CD4-positive, alpha-beta T cell treated with Interleukin-15 for 1 hour (primary cell): ENCODE data around the gene NRBF2.
"Not testable (repeated sequence)": the region's sequence is repeated elsewhere in the genome, so short reads cannot be mapped to it uniquely, and the experiment has no call there.

Source experiments
- DNase-seq: peaks from one replicate; pipeline ENCODE4 v3.0.0-alpha.2; 2020

Gene NRBF2

DNA sequence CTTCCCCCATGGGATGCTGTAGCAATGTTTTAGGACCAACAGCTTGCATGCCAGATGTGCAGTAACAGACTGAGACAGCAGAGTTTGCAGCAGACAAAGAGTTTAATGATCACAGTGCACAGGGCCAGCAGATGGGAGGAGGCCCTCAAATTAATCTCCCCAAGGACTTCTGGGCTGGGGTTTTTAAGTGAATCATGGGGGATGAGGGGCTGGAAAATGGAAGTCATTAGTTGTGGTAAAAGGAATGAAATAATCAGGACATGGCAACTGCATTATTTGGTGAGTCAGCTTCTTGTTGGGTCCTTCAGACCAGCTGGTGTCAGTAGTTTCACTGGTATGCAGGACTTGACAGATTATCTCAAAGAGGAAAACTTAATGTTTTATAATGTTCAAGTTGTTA lies 12.6 kb upstream of the NRBF2 start:
- DNase-seq: no peak

DNA sequence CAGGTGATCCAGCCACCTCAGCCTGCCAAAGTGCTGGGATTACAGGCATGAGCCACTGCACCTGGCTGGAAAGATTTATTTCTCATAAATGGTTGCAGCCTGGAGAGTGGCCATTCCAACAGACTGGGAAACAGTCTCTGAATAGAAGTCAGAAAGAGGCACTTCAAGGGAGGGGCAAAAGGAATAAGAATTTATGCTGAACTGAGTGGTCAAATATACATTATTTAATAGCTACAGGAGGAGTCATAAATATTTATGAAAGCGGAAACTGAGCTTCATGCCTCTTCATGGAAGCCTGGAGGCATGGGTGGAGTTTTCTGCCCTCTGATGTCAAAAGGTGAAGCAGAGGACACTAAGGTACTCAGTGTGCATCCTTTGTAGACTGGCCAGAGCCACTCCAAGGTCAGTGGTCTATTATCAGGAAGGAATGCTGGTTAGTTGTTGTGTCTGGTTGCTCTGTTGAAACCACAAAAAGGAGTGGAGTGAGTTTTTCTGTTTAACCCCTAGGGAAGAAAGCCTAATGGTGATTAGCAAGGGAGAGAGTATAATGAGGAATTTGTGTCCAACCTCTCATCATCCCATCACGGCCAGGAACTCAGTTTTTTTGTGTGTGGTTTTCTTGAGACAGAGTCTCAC lies 9.3 kb upstream of the NRBF2 start:
- no peak for DNase-seq

DNA sequence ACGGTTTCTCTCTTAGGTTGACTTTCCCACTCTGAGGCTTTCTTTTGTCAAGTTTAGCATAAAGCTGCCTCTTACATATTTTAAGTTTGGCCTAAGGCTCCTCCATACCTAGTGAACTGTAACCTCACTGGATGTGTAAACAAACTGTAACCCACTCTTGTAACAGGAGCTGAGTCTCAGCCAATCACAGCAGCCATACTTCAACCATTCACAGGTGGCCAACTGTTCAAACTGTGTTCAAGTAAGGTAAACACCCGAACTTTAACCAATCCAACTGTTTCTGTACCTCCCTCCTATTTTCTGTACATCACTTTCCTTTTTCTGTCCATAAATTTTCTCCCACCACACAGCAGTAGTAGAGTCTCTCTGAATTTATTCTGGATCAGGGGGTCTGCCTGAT lies 7.7 kb upstream of the NRBF2 start:
- DNase-seq: no peak

DNA sequence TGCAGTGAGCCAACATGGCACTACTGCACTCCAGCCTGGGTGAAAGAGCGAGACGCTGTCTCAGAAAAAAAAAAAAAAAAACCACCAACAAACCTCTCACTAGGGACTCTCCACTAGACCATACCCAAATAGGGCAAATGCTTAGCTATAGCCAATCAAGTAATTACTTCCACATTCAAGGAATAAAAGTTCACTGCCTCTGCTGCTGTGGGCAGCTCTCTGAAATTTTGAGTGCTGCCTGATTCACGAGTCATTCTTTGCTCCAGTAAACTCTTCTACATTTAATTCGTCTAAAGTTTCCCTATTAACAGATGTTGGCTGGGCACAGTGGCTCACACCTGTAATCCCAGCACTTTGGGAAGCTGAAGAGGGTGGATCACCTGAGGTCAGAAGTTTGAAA lies 4.7 kb upstream of the NRBF2 start:
- no peak for DNase-seq

DNA sequence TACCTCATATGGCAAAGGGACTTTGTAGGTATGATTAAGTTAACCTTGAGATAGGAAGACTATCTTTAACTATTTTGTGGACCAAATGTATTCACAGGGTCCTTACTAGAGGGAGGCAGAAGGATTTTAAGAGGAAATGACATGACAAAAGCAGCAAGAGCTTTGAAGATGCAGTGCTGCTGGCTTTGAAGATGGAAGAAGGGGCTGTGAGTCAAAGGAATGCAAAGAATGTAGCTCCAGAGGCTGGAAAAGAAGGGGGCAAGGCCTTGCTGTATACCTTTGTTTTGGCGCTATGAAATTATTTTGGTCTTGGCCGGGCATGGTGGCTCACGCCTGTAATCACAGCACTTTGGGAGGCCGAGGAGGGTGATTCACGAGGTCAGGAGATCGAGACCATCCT lies 3.2 kb upstream of the NRBF2 start:
- no peak for DNase-seq

DNA sequence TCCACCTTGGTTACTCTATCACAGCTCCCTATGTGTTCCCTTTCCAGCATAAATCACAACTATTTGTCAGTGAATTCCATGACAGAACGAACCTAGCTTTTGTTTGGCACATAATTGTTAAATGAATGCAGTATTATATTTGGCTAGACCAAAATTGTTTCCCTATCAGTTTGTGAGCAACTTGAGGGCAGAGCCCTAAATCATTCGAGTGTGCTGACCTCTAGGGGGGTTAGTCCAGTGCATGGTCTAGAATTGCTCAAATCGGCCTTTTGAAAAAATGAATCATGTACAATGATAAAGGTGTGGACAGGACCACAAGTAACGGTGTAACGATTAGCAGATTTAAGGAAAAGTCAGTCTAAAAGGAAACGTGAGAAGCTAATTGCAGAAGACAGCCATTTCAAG lies 475 bp upstream of the NRBF2 start:
- DNase-seq: no peak

DNA sequence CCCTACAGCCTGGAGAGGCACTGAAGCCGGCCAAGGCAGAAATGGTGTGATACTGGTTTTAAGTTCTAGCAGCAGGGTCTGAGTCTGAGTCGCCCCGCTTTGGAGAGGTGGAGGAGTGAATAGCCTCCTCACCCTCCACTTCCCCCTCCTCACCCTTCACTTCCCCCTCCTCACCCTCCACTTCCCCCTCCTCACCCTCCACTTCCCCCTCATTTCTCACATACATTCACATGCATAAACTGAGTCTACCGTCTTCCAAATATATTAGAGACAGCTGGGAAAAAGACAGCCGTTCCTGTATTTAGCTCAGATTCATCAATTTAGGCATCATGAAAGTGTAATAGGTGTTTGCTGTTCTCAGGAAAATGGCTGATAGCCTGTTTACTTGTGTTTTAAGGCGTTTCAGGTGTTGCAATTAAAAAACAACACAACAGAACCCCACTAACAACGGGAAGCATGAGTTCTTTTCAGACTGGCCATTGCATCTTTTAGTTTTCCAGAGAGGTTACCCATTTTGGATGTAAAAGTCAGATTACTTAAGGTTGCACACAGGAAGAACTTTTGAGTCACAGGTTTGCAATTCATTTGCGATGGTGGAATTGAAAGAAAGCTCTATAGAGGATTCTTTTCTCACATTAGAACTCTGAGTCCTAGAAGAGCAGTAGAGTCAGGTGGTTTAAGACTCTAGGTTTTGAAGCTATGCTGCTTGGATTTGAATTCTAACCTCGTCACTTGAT lies 861 bp downstream of the NRBF2 start:
- DNase-seq: no peak

DNA sequence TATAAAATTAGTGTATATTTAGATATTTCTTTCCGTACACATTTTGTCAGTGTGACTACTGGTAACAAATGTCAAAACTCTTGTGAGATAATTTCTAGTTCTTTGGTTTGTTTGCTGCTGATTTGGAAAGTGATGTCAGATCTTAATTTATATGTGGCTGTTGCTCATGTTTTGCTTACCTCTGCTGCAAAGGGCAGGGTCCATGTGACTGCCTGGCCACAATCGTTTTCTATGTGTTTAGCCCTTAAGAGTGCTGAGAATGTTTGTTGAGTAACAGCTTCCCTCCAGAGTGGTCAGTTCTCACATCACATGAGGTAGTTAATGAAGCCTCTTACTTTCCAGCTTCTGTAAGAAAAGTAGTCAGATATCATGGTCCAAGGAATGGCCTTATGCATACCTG lies 4.2 kb downstream of the NRBF2 start:
- no peak for DNase-seq

DNA sequence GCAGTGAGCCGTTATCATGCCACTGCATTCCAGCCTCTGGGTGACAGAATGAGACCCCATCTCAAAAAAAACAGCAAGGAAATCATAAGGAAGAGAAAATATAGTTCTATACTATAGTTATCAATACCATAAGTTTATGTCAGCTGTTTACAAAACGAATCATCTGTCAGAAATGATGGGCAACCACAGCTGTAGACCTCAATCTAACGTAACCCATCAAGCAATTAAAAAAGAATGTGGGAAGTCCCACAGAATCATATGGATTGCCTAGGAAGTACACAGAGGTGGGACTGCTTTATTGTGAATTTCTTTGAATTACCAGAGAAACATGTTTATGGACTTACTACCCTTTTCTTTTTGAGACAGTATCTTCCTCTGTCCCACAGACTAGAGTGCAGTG lies 6.9 kb downstream of the NRBF2 start:
- DNase-seq: no peak

DNA sequence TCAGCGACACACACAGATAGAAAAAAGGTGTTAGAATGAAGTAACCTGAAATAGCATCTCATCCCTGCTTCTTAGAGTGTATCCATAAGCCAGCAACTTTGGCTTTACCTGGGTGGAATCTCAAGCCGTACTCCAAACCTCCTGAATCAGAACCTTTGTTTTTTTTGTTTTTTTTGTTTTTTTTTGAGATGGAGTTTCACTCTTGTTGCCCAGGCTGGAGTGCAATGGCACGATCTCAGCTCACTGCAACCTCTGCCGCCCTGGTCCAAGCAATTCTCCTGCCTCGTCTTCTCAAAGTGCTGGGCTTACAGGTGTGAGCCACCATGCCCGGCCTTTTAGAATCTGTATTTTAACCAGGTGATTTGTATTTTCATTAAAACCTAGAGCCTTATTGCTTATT lies 9.0 kb downstream of the NRBF2 start:
- no peak for DNase-seq

DNA sequence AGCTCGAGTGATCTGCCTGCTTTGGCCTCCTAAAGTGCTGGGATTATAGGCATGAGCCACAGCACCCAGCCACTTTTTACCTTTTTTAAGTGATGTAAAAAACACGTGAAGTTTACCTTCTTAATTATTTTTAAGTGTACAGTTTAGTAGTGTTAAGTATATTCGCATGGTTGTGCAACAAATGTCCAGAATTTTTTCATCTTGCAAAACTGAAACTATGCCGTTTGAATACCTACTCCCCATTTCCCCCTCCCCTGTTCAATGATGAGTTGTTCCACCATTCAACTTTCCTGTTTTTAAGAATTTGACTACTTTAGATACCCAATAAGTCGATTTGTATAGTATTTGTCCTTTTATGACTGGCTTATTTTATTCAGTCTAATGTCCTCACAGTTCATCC lies 10.9 kb downstream of the NRBF2 start:
- no peak for DNase-seq

DNA sequence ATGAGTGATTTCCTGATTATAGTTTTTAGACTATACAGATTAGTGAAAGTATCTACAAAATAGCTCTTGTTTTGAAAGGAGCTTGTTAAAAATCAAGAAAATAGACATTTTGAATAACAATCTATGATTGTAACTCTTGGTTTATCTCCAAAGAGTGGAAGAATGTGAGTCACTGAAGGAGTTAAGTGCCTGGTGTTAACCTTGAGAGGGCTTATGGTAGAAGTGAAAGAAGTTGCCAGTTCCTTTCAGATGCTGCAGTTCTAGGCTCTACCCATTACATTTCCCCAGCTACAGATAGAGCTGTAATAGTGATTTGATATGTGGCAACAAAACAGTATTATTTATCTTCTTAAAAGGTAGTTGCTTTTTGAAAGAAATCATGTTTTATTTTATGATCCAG lies 12.7 kb downstream of the NRBF2 start:
- DNase-seq: no peak

DNA sequence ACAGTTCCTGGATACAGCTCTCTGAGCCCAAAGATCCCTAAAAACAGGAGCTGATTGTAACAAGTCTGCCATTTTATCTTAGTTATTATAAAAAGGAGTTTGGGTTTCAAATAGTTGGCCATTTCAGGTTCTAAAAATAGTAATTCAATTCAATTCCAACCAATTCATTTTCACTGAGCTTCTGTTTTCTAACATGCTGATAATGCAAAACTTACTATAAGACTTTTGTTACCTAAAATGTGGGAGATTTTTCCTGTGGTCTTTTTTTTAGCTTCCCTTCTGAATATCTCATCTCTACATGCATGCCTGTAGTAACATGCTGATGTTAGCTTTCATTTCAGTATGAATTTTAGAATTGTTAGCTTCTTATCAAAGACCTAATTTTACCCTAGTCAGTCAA lies 13.4 kb downstream of the NRBF2 start:
- DNase-seq: no peak

DNA sequence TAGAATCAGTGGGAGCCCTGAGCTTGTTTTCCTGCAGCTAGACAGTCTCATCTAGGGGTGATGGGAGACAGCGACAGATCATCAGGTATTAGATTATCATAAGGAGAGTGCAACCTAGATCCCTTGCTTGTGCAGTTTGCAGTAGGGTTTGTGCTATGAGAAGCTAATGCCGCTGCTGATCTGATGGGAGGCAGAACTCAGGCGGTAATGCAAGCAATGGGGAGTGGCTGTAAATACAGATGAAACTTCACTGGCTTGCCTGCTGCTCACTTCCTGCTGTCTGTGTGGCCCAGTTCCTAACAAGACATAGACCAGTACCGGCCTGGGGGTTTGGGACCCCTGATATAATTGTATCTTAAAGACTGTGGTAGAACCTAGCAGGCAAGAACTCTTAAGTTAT lies 17.6 kb downstream of the NRBF2 start:
- DNase-seq: no peak

DNA sequence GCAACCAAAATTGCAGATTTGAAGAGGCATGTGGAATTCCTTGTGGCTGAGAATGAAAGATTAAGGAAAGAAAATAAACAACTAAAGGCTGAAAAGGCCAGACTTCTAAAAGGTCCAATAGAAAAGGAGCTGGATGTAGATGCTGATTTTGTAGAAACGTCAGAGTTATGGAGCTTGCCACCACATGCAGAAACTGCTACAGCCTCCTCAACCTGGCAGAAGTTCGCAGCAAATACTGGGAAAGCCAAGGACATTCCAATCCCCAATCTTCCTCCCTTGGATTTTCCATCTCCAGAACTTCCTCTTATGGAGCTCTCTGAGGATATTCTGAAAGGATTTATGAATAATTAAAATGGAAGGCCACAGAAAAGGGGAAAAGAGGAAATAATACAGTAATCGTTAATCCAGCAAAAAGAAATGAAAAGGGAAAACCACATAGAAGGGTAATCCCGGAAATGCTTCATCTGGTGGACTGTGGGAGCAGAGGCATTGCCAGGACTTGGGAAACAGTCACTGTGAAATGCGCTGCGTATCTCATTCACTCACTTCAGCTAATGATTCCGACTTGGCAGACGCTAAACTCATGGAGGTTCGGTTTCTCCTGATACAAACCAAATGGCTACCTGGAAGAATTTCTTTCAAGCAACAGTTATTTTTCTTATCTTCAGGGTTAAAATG lies 20.9 kb downstream of the NRBF2 start:
- not testable (repeated sequence) for DNase-seq

DNA sequence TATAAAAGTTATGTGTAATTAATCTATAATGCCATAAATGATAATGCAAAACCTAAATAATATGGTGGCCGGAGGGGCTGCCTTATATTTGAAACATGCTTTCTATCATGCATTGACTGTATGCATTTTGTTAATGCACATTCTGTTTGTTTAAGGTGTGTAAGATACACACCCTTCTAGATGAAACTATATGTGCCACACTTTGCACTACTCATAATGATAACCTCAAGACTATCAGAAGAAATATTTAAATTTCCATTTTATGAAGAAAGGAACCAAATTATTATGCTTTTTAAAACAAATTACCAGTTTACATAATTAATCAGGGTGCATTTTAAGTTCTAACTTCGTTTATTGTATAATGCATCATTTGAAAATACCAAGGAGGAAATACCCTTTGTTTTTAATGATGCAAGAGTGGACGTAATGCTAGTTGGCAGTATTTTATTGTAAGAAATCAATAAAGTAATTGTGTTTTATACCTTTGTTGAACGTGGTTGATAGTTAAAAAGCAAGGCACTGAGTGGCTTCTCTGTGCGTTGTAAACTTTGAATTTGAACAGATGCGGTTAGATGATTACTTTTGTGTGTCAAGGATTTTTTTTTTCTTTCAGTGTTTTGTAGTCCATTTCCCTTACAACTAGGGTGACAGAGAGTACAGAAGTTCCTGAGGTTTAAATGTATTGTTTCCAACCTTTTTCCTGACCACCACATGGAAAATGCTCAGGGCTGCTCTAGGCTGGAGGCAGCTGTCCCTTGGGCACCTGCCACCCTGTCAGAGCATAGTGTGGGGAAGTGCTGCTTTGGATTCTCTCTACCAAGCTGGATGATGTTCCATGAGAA lies 21.6 kb downstream of the NRBF2 start:
- DNase-seq: no peak

DNA sequence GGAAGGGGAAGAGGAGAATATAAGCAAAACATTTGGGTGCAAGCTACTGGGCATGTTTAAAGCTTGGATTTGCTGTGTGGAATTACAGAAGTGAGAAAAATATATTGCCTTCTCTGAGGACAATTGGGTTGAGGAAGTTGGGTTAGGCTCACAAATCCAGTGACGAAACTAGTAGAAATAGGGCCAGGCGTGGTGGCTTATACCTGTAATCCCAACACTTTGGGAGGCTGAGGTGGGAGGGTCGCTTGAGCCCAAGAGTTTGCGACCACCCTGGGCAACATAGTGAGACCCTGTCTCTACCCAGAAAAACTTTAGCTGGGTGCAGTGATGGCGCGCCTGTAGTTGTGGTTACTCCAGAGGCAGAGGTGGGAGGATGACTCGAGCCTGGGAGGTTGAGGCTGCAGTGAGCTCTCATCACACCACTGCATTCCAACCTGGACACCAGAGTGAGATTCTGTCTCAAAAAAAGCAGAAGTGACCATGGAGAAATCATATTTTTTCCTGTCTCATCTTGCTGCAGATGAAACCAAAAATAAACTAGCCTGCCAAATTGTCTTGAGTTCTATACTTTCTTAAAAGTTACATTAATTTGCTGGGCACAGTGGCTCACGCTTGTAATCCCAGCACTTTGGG lies 22.4 kb downstream of the NRBF2 start:
- no peak for DNase-seq

DNA sequence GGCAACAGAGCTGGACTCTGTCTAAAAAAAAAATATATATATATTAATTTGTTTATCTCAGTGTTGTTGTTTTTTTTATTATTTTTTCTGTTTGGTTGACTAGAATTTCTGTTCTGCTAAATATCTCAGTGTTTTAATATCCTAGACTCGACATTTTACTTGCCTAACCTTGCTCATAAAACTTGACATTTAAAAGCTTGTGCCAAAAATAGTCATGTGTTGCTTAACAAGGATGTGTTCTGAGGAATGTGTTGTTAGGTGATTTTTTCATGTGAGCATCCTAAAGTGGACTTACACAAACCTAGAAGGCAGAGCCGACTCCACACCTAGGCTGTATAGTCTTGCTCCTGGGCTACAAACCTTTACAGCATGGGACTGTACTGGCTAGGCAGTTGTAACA lies 23.1 kb downstream of the NRBF2 start:
- no peak for DNase-seq

DNA sequence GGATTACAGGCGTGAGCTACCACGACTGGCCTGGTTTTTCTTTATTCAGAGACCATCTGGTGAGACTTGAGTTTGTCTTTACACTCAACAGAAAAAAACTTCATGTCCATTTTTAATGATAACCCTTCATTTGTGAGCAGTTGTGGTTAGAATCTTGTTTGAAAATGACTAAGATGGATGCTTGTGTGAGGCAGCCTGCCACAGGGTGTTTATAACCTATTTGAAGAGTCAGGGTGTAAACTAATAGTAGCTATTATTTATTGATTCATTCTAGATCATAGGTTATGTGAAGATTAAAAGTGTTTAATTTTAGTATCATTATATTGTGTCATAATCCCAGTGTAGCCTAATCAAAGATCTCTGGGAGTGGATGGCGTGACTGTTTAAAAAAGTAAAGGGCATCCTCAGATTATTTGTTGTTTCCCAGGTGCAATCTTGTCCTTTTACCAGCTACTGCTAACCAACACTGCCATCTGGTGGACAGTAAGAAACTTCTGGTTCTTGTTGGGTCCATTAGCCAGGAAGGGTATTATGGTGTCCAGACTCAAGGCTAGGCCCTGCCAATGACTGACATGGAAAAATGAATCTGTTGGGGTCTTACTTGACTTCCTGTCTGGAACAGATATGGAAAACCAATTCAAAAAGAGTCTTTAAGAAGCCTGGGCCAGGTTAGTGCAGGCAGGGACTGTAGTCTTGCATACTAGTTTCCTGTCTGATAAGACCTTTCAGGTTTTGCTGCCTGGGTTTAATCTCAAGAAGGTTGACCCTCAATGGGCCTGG lies 24.9 kb downstream of the NRBF2 start:
- DNase-seq: peak; percentile 45

DNA sequence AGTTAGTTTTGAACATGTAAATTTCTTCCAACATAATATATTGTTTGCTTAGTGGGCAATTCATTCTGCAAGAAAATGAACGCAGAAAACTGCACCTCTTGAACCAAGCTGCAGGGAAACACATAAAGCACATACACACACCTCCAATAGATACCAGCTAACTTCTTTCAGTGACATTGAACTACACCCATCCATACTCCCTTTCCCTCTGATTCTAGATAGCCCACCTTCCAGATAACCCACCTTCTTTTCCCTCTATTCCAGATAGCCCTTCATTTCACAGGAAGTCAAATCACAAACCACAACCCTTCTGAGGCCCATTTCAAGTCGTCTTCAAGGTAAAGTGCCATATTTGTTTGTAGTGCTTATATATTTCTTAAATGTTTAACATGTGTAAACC lies 28.5 kb downstream of the NRBF2 start:
- no peak for DNase-seq

DNA sequence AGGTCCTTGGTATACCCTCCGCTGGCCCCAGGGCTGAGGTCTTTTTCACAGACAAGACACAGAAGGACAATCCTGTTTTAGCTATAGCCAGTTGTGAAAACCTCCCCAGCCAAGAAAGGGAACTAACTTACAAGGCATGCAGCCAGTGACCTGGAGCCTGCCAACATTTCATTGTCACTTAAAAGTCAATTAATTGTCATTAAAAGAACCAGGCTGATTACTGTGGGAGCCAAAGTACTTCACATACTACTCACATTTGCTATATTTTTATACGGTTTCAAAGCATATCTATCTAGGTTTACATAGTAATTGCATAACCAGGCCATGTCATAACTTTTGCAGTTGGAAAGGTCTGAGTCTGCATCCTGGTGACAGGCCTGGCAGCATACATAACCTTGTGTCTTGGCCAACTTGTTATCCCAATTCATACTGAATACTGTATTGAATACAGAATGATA lies 31.1 kb downstream of the NRBF2 start:
- no peak for DNase-seq

DNA sequence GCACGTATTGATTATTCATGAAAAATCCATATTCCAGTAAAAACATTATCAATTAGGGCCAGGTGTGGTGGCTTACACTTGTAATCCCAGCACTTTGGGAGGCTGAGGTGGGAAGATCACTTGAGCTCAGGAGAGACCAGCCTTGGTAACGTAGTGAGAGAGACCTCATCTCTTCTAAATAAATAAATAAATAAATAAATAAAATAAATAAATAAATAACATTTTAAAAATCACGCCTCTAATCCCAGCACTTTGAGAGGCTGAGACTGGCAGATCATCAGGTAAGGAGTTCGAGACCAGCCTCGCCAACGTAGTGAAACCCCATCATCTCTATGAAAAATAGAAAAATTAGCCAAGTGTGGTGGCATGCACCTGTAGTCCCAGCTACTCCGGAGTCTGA lies 32.1 kb downstream of the NRBF2 start:
- no peak for DNase-seq
